Gastroesophageal sphincter (tissue), 4 donors: Measurements from ENCODE around the gene HIPK4. TPM values are rescaled to one million over a fixed set of nuclear protein-coding genes. Genes with fewer than 3 reads are reported as not detected.
"Not testable (repeated sequence)": the region's sequence is repeated elsewhere in the genome, so short reads cannot be mapped to it uniquely, and the experiment has no call there.

Source experiments
- ATAC-seq: fragments of 150-250 bp; one replicate; pipeline ENCODE4 v1.9.1; 2016; ENCODE audit warnings: mild to moderate bottlenecking, moderate library complexity
- H3K27ac ChIP-seq, 4 donors: fragments of 200-600 bp; sonication (generic) in 3 of 4; 1 replicate in 3 of 4; 2 replicates in 1 of 4; pipeline ENCODE4 v1.5.1; 2016 to 2019
- H3K27me3 ChIP-seq: fragments of 200-600 bp; sonication (generic); one replicate; pipeline ENCODE4 v1.5.1; 2019
- H3K36me3 ChIP-seq, 2 donors: fragments of 200-600 bp; sonication (generic); one replicate each; pipeline ENCODE4 v1.5.1; 2019; ENCODE audit warnings: control low read depth in 1 of 2
- H3K4me1 ChIP-seq, 3 donors: fragments of 200-600 bp; sonication (generic); 1 replicate in 2 of 3; 2 replicates in 1 of 3; pipeline ENCODE4 v1.5.1; 2016 to 2019; ENCODE audit warnings: control low read depth in 2 of 3
- H3K4me3 ChIP-seq, 2 donors: fragments of 200-600 bp; sonication (generic); one replicate each; pipeline ENCODE4 v1.5.1; 2019; ENCODE audit warnings: mild to moderate bottlenecking in 1 of 2, moderate library complexity in 1 of 2
- H3K9me3 ChIP-seq, 3 donors: fragments of 200-600 bp; sonication (generic); one replicate each; pipeline ENCODE4 v1.5.1; 2017 to 2019; ENCODE audit warnings: control low read depth in 2 of 3
- EP300 ChIP-seq: sonication (generic); formaldehyde crosslinking; IDR thresholded peaks from one replicate; pipeline ENCODE4 v1.6.1; 2017; ENCODE audit warnings: antibody characterized with exemption, mild to moderate bottlenecking
- POLR2A ChIP-seq, 2 donors: fragments of 450-650 bp; IDR thresholded peaks; one replicate each; pipeline ENCODE4 v1.6.1; 2017; ENCODE audit warnings: antibody characterized with exemption in 2 of 2, mild to moderate bottlenecking in 2 of 2, moderate library complexity in 1 of 2
- POLR2AphosphoS5 ChIP-seq: sonication (generic); formaldehyde crosslinking; IDR thresholded peaks from one replicate; pipeline ENCODE4 v1.6.1; 2017; ENCODE audit warnings: antibody characterized with exemption
- WGBS, 2 donors: methylation state at CpG; one replicate each; pipeline ENCODE4 v1.1.5; 2018; ENCODE audit warnings: low coverage in 1 of 2; 5-methylcytosine and 5-hydroxymethylcytosine counted together
- total RNA-seq, 4 donors: library from RNA; depleted of rRNA; stranded (reverse); fragments of >200 nt; gene quantifications; one replicate each; pipeline ENCODE4 v1.1.0, GENCODE V29; 2016
- TF ChIP-seq, protein P1 (sequence below), 4 experiments: fragments of 200-600 bp in 2 of 4; fragments of 450-650 bp in 2 of 4; sonication (generic) in 1 of 4; IDR thresholded peaks; one replicate each; pipeline ENCODE4 v1.5.1; 2017 to 2019; ENCODE audit warnings: antibody characterized with exemption in 4 of 4, mild to moderate bottlenecking in 2 of 4, moderate library complexity in 2 of 4

The HIPK4 gene, protein sequence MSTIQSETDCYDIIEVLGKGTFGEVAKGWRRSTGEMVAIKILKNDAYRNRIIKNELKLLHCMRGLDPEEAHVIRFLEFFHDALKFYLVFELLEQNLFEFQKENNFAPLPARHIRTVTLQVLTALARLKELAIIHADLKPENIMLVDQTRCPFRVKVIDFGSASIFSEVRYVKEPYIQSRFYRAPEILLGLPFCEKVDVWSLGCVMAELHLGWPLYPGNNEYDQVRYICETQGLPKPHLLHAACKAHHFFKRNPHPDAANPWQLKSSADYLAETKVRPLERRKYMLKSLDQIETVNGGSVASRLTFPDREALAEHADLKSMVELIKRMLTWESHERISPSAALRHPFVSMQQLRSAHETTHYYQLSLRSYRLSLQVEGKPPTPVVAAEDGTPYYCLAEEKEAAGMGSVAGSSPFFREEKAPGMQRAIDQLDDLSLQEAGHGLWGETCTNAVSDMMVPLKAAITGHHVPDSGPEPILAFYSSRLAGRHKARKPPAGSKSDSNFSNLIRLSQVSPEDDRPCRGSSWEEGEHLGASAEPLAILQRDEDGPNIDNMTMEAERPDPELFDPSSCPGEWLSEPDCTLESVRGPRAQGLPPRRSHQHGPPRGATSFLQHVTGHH
- 1 to 10 TPM in 1 of 4 donors, under 1 TPM in 1, not detected in 2; 0.19 to 1.1 TPM for total RNA-seq

DNA sequence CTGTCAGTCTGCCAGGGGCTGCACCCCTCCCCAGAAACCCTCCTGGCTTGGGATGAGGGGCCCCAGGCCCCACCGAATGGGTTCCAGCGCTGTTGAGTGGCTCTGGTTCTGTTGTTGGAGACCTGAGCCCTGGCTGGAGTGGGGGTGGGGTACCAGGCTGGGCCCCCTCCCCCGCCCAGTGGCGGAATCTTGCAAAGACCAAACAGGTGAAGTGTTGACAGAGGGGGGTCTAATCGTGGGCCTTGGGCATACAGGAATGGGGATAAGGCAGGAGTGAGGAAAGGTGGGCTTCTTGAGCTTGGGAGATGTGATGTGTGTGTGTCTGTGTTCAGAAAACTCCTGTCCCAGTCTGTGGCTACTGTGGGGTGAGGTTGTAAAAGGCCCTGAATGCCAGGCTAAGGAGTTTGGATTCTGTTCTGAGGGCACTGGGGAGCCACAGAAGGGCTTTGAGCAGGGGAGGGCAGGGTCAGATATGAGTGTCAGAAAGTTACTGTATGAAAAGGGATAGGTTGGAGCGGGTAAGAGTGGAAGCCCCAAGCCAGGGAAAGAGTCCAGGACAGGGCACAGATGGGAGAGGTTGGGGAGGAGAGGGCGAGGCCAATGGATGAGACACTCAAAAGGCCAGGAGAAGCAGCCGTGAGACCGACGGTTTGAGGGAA lies at the start of gene HIPK4:
TSS of gene HIPK4 (minus strand) at position 98 of the 659 bp plus-strand sequence. CDS start 279 bp downstream, outside the sequence.
- H3K27ac ChIP-seq: no peak within 1 kb of the TSS
- H3K9me3 ChIP-seq: no peaks in the 10 kb centered on the region
- 85 to 94% methylated on average over 5 of the region's 10 CpGs for WGBS, 2 donors
- ATAC-seq: no peak
- no peaks in the 10 kb centered on the region for H3K4me1 ChIP-seq
- H3K4me3 ChIP-seq: no peak within 1 kb of the TSS
- no peak for TF ChIP-seq POLR2AphosphoS5
- TF ChIP-seq, protein P1, sequence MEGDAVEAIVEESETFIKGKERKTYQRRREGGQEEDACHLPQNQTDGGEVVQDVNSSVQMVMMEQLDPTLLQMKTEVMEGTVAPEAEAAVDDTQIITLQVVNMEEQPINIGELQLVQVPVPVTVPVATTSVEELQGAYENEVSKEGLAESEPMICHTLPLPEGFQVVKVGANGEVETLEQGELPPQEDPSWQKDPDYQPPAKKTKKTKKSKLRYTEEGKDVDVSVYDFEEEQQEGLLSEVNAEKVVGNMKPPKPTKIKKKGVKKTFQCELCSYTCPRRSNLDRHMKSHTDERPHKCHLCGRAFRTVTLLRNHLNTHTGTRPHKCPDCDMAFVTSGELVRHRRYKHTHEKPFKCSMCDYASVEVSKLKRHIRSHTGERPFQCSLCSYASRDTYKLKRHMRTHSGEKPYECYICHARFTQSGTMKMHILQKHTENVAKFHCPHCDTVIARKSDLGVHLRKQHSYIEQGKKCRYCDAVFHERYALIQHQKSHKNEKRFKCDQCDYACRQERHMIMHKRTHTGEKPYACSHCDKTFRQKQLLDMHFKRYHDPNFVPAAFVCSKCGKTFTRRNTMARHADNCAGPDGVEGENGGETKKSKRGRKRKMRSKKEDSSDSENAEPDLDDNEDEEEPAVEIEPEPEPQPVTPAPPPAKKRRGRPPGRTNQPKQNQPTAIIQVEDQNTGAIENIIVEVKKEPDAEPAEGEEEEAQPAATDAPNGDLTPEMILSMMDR (IDR thresholded peaks at IDR 0.05): no peak
- TF ChIP-seq POLR2A (IDR thresholded peaks at IDR 0.05): no peak
- TF ChIP-seq EP300: no peak
- no peaks in the 10 kb centered on the region for H3K36me3 ChIP-seq
- no peaks in the 10 kb centered on the region for H3K27me3 ChIP-seq

DNA sequence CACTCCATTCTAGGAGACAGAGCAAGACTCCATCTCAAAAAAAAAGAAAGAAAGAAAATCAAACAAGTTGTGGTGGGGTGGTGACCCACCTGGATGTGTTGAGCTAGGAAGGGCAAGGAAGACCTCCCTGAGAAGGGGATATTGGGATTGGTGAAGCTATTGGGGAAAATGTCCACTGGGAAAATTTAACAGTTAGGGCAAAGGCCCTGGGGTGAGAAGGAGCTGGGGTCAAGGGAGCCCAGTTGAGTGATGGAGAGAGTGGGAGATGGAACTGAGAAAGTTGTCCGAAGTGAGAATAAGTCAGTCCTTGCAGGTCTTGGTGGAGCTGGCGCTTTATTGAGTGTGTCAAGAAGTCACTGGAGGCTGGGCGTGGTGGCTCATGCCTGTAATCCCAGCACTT lies 48.3 kb upstream of the HIPK4 start:
- 92 to 95% methylated on average over 2 to 3 of the region's 3 CpGs for WGBS, 2 donors
- Histone ChIP-seq H3K4me3 (no peak overlapping the region), H3K9me3 (no peaks in the 10 kb centered on the region), H3K4me1 (peaks cover 0 to 53% (median 18%) of the 10 kb centered on the region in 3 donors), H3K27ac (peak overlapping the region in 3 of 4 donors; percentile 19 to 97 (median 25)), H3K27me3 (no peaks in the 10 kb centered on the region), H3K36me3 (peaks cover 0 to 23% of the 10 kb centered on the region in 2 donors)
- no peak for ATAC-seq
- TF ChIP-seq EP300: no peak
- TF ChIP-seq POLR2A (IDR thresholded peaks at IDR 0.05): no peak
- TF ChIP-seq, protein P1 (IDR thresholded peaks at IDR 0.05): no peak
- TF ChIP-seq POLR2AphosphoS5: no peak

DNA sequence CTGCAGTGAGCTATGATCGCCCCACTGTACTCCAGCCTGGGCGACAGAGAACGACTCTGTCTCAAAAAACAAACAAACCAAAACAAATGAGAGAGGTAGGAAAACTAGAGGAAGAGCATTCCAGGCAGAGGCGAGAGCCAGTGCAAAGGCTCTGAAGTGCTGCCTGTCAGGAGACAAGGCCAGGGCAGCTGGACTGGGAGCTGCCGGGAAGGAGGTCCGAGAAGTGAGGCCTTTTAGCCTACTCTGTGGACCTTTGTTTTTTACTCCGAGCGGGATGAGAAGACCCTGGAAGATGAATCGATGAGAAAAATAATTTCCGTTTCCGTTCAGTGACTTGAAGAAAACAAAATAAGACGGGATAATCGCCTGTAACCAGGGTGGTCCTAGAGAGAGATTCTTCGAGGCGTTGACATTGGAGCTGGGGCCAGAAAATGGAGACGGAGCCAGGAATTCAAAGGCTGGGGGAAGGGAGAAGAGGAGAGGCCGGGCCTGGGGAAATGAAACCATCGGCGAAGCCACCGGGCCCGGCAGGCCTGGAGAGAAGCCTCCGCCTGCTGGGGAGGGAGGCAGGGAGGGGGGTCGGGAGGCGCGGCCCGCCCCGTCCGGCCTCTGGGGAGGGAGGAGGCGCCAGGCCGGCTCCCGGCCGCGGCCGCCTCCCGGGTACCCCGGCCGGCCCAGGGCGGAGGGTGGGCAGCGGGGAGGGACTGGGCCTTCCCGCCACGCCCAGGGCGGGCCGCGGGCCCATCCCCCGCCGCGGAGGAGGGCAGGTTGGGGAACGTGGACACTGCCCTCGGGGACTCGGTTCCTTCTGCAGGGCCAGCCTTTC lies 43.6 kb upstream of the HIPK4 start:
- no peaks in the 10 kb centered on the region for H3K36me3 ChIP-seq
- no peaks in the 10 kb centered on the region for H3K27me3 ChIP-seq
- H3K9me3 ChIP-seq: no peaks in the 10 kb centered on the region
- WGBS, 2 donors: 0% methylated on average over 12 to 22 of the region's 50 CpGs
- peak; percentile 31 for TF ChIP-seq POLR2AphosphoS5
- no peak for TF ChIP-seq EP300
- TF ChIP-seq POLR2A (IDR thresholded peaks at IDR 0.05): peak; percentile 38 to 49
- TF ChIP-seq, protein P1 (IDR thresholded peaks at IDR 0.05): no peak
- peak; percentile 98 for ATAC-seq
- peak overlapping the region; percentile 52 to 56 for H3K4me3 ChIP-seq
- H3K27ac ChIP-seq: peak overlapping the region; percentile 88 to 97 (median 92)
- peaks cover 0 to 34% (median 10%) of the 10 kb centered on the region in 3 donors for H3K4me1 ChIP-seq

DNA sequence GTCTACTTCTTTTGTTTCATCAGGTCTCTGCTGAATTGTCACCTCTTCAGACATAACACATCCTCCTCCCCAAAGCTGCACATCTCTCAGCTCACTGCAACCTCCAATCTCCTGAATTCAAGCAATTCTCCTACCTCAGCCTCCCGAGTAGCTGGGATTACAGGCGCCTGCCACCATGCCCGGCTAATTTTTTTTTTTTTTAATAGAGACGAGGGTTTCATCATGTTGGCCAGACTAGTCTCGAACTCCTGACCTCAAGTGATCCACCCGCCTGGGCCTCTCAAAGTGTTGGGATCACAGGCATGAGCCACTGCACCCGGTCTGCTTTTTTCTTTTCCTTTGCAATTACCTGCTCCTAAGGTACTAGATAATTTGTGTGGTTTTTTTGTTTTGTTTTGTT lies 42.8 kb upstream of the HIPK4 start:
- H3K27me3 ChIP-seq, H3K9me3 ChIP-seq, ATAC-seq, H3K36me3 ChIP-seq: not testable (repeated sequence)
- 20 to 28% methylated on average over 1 to 6 of the region's 7 CpGs for WGBS, 2 donors
- H3K4me1 ChIP-seq: peaks cover 0 to 34% (median 10%) of the 10 kb centered on the region in 3 donors
- peak overlapping the region; percentile 88 to 97 (median 92) for H3K27ac ChIP-seq
- H3K4me3 ChIP-seq: peak overlapping the region; percentile 52 to 56

DNA sequence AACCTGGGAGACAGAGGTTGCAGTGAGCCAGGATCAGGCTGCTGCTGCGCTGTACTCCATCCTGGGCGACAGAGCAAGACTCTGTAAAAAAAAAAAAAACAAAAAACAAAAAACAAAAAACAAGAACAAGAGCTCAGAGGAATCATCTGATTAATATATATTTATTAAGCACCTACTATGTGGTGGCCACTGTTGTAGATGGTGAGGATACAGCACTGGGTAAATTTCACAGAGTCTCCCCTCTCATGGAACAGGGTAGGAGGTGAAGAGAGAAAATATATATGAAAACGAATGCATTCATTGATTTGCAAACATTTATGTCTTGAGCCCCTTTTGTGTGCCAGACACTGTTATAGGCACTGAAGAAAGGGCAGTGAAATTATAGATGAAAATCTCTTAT lies 41.7 kb upstream of the HIPK4 start:
- Histone ChIP-seq H3K27ac (peak overlapping the region in 3 of 4 donors; percentile 88 to 95 (median 88)), H3K9me3 (no peaks in the 10 kb centered on the region), H3K4me3 (no peak overlapping the region), H3K27me3 (no peaks in the 10 kb centered on the region), H3K4me1 (peaks cover 0 to 40% (median 10%) of the 10 kb centered on the region in 3 donors), H3K36me3 (no peaks in the 10 kb centered on the region)
- ATAC-seq: no peak
- WGBS, 2 donors: 71 to 74% methylated on average over 1 to 3 of the region's 3 CpGs
- TF ChIP-seq POLR2AphosphoS5: no peak
- TF ChIP-seq, protein P1 (IDR thresholded peaks at IDR 0.05): no peak
- TF ChIP-seq POLR2A (IDR thresholded peaks at IDR 0.05): no peak
- no peak for TF ChIP-seq EP300

DNA sequence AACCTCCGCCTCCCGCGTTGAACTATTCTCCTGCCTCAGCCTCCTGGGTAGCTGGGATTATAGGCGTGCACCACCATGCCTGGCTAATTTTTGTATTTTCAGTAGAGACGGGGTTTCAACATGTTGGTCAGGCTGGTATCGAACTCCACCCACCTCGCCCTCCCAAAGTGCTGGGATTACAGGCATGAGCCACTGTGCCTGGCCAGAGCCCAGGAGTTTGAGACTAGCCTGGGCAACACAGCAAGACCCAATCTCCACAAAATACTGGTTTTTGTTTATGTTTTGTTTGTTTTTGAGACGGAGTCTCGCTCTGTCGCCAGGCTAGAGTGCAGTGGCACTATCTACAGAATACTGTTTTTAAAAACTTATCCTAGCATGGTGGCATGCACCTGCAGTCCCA lies 40.3 kb upstream of the HIPK4 start:
- not testable (repeated sequence) for H3K36me3 ChIP-seq, H3K9me3 ChIP-seq, H3K27me3 ChIP-seq, H3K4me3 ChIP-seq, ATAC-seq, H3K27ac ChIP-seq
- peaks cover 0 to 46% (median 12%) of the 10 kb centered on the region in 3 donors for H3K4me1 ChIP-seq
- 97 to 100% methylated on average over 1 to 7 of the region's 10 CpGs for WGBS, 2 donors

DNA sequence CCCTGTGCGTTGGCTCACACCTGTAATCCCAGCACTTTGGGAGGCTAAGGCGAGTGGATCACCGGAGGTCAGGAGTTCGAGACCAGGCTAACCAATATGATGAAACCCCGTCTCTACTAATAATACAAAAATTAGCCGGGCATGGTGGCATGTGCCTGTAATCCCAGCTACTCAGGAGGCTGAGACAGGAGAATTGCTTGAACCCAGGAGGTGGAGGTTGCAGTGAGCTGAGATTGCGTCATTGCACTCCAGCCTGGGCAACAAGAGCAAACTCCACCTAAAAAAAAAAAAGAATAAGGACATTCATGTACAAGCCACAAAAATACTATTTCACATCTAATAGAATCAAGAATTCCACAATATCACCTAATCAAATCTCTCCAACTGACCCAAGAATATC lies 38.2 kb upstream of the HIPK4 start:
- not testable (repeated sequence) for H3K27ac ChIP-seq, H3K9me3 ChIP-seq, ATAC-seq, H3K4me3 ChIP-seq, H3K27me3 ChIP-seq, H3K36me3 ChIP-seq
- H3K4me1 ChIP-seq: peaks cover 0 to 47% (median 21%) of the 10 kb centered on the region in 3 donors
- 92 to 95% methylated on average over 3 to 7 of the region's 7 CpGs for WGBS, 2 donors
